Fibroblast of skin of scalp (primary cell): ENCODE results near the gene ADAP1.
A peak's percentile ranks its signal among the peaks of the same experiment; 100 is the strongest.
"Not testable (repeated sequence)": the region's sequence is repeated elsewhere in the genome, so short reads cannot be mapped to it uniquely, and the experiment has no call there.

ENCODE experiments used
- DNase-seq: peaks from one replicate; pipeline ENCODE4 v3.0.0-alpha.2; 2013

The ADAP1 gene

DNA sequence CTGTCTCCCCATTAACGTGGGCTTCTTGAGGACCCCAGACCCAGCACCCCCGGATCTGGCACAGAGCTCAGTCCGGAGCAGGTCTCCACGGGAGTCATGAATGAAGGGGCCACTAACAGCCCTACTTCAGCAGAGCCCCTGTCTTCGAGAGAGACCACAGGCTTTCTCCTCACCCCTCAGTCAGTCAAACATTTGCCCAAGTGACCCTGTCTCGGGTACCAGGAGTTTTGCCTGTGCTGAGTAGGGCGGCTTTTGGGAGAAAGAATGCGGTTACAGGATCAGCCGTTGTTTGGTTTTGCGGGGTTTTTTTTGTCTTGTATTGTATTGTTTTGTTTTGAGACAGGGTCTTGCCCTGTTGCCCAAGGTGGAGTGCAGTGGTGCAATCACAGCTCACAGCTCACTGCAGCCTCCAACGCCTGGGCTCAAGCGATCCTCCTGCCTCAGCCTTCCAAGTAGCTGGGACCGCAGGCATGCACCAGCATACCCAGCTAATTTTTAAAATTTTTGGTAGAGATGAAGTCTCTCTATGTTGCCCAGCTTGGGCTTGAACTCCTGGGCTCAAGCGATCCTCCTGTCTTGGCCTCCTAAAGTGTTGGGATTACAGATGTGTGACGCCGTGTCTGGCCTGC is 16.5 kb downstream of the ADAP1 start:
- no peak for DNase-seq

DNA sequence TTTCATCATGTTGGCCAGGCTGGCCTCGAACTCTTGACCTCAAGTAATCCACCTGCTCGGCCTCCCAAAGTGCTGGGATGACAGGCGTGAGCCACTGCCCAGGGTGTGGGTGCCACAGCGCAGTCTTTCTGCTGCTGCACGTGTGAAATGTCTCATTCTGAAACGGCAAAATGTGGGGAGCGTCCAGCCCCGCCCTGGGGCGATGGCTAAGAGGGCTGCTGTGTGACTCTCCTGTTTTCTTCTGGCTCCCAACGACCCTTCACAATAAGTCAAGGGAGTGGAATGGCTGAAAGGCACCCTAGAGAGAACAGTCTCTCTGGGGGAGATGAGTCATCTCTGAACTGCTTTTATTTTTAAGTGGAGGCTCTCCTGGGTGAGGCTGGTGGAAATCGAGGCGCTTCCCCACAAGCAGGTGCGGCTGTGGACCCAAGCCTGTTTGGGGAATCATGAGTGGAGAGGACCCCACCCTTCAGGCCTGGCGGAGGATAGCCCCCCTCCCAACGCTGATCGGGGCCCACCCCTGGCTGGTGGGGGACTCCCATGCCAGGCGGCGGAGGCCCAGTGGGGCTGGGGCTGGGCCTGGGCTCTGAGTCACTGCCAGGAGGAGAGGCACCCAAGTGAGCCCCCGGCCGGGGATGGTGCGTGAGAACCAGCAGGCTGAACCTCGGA is 18.0 kb downstream of the ADAP1 start:
- DNase-seq, result peak; percentile 25

DNA sequence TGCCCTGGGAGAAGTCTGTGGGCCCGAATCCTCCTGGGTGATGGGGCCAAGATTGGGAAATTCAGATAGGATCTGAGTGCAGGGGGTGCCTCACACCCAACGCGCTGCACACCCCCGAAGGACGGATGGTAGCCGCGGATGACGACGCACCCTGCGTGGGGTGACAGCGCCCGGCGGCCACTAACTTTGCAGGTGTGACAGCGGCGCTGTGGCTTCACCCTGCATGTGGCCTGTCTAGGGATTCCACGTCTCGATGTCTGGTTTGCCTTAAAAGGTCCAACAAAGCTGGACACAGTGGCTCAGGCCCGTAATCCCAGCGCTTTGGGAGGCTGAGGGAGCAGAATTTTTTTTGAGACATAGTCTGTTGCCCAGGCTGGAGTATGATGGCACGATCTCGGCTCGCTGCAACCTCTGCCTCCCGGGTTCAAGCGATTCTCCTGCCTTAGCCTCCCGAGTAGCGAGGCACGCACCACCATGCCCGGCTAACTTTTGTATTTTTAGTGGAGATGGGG is 18.6 kb downstream of the ADAP1 start:
- no peak for DNase-seq

DNA sequence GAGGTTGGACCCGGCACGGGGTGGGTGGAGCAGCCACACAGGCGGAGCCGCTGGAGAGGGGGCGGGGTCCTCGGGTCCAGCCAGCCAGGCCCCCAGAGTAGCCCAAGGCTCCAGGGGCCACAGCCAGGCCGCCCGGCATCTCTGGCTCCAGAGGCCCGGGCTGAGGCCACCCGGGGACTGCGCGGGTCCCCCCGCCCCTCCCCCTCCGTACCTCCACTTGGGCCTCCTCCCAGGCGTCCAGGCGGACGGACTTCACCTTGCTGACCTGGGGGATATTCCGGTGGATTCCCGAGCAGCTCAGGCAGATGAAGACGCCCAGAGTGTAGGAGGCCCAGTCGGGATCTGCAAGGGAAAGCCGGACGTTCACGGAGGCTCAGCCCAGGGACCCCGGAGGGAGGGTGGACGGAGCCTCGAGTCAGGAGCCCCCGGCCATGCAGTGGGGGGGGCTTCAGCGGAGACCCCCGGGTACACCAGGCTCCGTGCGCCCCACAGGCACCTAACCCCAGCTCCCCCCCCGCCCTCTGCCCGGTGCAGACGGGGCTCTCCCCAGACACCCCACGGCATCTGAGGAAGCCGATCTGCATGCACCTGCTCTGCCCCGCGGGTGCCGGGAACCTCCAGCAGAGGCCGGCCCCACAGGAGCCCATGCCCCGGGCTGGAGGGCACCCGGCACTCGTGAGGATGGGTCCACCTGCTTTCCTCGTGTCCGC is 19.2 kb downstream of the ADAP1 start:
- DNase-seq, result no peak

DNA sequence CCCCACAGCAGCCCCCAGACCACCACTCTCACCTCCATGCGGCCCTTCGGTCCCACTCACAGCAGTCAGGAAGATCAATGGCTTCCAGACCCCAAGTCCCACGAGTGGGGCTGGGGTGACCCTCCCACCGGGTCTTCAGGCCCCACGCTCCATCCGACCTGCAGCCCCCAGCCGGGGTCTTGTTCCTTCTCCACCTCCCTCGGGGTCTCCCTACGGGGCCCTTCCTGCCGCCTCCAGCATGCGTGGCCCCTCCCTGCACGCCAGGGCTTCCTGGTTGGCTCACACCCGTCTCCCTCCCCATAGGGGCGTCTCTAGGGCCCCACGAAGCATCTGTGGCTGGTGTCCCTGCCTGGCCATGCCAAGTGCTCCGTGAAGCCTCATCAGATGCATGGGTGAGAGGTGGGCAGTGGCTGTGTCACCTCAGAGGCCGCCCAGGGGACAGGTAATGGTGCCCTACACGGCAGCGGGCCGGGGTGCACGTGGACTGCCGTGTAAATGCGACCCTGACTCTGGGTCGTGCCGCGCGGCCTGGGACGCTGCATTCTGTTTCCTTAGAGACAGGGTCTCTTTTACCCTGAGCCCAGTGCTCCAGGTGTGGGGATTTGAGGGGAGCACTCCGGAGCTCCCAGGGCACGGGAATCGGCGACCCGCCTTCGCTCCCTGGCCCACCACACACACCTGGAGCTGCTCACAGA is 19.9 kb downstream of the ADAP1 start:
- DNase-seq, result no peak

DNA sequence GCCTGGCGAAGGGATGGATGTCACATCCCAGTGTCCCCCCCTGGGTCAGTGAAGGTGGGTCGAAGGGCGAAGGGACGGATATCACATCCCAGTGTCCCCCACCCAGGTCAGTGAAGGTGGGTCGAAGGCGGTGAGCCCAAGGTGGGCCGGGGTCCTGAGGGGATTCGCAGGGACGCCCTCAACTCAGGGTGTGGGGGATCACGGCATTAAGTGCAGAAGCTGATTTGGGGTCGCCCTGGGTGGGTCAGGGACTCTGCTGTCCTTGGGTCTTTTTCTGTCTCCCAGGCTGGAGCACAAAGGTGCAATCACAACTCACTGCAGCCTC is 21.9 kb downstream of the ADAP1 start:
- no peak for DNase-seq

DNA sequence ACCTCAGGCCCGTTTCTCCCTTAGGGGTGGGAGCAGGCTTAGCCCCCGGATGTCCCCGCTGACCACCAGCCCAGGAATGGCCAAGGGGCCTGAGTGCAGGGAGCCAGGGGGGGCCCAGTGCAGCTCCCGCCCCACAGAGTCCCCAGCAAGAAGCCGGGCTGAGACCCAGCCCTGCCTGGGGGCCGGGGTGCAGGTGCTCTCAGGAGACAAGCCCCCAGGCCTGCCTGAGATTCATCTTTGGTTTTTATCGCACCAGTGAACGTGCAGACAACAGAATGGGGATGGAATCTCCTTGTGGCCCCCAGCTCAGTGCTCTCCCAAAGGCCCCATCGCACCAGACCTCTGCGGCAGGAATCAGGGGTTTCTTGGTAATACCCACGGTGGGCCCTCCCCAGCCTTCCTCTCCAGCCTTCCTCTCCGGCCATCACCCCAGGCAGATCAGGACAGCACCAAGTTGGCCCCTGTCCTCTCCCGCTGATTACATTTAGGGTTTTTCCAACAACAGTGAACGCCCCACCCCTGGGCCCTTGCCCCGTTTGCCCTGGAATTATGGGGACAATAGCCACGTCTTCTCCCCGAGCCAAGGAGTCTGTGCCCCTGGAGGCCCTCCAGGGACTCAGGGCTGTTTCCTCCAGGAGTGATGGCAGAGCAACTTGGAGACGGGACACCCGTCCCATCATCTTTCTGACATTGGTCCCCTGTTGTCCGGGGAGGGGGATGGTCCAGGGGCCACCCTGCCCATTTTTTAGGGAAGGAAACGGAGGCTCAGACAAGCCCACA is 22.4 kb downstream of the ADAP1 start:
- no peak for DNase-seq

DNA sequence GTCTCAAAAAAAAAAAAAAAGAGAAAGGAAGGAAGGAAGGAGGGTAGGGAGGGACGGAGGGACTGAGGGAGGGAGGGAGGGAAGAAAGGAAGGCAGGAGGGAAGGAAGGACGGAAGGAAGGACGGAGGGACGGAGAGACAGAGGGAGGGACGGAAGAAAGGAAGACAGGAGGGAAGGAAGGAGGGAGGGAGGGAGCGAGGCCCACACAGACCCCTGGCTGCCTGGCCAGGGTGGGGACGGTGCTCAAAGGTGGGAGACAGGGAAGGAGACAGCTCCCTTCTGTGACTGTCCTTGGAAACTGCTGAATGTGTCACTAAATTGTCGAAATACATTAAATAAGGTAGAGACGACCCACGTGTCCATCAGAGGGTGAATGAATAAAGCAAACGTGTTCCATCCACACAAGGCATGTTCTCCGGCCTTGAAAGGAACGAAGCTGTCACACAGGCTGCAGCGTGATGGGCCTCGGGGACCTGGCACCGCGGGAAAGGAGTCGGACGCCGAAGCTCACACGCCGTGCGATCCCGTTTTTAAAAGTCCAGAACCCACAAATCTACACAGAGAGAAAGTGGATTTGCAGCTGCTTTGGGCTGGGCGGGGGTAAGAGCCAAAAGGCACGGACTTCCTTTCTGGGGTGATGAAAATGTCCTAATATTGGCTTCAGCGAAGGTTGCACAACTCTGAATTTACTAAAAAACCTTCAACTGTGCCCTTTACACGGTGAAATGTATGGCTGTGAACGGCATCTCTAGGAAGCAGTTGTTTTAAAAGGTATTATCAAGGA is 23.3 kb downstream of the ADAP1 start:
- no peak for DNase-seq

DNA sequence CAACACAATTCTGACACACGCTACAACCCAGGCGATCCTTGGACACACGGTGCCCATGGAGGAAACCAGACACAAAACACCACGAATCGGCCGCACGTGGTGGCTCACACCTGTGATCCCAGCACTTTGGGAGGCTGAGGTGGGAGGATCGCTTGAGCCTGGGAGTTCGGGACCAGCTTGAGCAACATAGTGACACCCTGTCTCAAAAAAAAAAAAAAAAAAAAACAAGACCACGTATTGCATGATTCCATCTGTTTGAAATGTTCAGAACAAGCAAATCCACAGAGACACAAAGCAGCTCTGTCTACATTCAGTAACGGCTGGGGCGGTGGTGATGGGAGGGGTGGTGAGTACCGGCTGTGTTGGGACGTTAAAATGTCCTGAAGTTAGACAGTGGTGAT is 25.2 kb downstream of the ADAP1 start:
- no peak for DNase-seq

DNA sequence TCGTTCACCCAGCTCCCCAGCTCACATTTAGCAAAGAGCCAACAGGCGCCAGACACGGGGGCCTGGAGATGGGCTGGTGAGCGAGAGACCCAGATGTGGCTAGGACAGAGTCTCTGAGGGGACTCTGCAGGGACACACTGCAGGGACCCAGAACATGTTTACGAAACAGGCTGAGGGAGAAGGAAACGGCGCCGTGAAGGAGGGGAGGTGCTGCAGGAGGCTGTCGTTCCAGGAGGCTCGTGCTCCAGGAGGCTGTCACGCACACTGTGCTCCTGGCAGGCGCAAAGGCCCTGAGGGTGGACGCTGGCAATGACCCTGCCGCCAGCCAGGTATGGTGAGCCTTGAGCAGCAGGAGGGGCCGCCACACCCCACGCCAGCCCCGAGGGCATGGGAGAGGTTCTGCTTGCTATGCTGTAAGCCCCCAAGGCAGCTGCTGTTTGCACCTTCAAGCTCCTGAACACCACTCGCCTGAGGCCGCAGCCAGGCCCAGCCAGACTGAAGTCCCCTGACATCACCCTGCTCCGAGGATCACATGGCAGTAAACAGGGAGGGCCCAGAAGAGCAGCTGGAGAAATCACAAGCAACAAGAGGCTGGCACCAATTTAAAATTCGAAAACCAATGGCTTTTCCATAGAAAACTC is 27.3 kb downstream of the ADAP1 start:
- no peak for DNase-seq

DNA sequence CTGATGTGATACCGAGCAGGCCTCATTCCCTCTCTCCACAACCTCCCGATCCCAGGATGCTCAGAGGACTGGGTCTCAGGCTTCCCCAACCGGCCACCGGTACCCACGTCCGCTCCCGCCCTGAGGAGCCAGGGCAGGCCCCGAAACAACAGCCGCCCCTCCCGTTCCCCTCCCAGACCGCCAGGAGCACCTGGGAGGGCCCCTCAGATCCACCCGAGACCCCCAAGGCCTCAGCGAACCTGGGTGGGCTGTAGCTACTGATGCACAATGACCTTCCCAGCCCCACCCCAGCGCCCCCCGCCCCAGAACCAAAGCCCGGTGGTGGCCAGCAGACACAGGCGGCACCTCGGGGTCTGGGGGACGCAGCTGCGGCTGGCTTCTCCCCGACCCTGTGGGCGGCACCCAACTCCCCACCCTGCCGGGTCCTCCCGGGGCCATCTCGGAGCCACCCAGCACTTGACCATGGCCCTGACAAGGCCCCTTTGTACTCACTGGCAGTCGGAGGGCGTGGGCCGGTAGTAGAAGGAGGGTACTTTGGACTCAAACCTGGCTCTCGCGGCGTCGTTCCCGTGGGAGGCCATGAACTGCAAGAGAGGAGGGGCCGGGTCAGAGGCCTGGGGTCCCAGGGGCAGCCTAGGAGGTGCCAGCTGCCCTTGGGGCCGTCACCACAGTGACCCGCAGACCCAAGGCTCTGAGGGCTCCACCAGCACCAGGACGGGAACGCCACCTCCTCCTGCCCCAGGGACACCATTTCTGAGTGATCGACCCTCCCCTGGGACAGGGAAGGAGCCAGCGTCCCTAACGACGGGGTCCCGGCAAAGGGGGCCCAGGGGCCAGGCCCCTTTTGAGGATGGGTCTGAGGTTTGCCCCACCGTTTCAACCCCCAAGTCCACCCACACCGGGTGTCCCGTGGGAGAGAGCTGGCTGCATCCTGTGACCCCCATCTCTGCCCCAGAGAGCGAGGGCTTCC is 28.1 kb downstream of the ADAP1 start:
- DNase-seq, result no peak

DNA sequence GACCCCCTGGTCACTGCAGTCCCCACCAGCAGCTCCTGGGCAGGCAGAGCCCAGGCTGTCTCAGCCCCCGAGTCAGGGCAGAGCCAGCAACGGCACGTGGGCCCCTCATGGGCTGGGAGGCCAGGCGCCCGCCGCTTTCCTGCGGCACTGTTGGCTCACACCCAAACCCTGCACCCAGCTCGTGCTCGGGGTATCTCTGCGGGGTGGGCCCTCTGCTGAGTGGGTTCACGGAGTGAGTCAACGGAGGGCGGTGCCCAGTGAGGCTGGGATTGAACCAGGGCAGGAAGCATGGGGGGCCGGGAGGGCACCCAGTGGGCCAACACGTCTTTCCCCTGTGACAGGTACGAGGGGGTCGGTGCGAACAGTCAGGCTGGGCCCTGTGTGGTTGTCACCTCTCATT is 28.9 kb downstream of the ADAP1 start:
- DNase-seq, result no peak

DNA sequence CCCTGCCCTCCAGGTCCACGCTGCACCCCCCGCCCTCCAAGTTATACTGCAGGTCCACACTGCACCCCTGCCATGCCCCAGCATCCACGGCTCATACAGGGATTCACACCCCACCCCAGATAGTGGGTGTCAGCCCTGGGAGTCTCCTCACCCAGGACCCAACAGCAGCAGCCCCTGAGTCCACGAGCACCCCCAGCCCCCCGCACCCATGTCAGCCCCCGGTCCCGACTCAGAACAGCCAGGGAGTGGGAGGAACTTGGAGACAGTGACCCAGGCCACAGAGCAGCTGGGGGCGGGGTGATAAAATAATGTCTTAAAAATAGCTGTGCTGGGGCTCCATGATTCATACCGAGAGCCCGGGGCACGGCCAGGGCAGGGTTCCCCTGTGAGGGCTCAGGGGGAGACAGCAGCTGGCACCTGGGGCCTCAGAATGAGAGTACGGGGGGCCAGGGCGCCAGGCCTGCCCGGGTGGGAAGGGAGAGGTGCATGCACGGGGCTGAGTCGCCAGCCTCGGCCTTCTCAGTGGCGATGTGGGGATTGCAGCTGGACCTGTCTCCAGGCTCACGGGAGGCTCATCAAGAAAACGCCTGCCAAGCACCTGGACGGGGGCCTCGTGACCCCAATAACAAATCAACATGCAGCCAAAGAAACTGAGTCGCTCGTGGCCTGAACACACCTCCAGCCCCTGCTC is 29.8 kb downstream of the ADAP1 start:
- no peak for DNase-seq

DNA sequence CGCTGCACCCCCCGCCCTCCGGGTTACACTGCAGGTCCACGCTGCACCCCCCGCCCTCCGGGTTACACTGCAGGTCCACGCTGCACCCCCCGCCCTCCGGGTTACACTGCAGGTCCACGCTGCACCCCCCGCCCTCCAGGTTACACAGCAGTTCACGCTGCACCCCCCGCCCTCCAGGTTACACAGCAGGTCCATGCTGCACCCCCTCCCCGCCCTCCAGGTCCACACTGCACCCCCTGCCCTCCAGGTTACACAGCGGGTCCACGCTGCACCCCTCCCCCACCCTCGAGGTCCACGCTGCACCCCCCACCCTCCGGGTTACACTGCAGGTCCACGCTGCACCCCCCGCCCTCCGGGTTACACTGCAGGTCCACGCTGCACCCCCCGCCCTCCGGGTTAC is 30.4 kb downstream of the ADAP1 start:
- not testable (repeated sequence) for DNase-seq

DNA sequence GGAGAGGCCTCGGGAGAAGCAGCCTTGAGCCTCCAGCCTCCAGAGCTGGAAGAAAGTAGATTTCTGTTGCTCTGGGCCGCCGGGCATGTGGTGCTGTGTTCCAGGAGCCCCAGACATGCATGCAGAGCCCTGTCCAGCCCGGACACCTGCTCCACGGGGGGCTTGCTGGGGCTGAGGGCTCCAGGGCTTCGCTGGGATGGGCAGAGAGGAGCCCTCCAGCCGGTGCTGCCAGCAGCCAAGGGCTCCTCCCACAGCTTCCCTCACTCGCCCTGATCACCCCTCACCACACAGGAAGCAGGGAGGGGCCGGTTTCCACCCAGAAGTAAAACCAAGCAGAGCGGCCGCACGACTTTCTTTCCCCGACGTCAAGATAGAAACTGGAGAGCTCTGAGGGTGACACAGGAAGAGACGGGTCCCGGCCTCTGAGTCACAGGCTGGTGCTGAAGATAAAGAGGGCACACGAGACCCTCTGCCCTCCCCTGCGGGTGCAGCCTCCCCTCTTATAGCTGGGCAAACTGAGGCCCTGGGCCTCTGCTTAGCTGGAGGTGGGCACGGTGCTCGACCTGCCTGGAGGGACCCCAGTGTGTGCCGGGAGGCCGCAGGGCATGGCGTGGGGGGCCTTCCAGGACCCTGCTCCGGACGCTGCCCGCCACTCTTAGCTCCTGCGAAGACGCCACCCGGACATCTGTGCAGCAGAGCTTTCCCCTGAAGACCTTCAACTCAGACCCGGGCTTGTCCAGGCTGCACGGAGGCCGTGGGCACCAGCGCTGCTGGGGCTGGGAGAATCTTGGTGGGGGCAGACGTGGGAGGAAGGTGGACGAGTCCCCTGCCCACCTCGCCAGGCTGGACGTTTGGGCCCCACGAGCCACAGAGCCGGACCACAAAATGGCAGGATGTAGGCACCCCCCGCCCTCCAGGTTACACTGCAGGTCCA is 31.1 kb downstream of the ADAP1 start:
- peak; percentile 31 for DNase-seq

DNA sequence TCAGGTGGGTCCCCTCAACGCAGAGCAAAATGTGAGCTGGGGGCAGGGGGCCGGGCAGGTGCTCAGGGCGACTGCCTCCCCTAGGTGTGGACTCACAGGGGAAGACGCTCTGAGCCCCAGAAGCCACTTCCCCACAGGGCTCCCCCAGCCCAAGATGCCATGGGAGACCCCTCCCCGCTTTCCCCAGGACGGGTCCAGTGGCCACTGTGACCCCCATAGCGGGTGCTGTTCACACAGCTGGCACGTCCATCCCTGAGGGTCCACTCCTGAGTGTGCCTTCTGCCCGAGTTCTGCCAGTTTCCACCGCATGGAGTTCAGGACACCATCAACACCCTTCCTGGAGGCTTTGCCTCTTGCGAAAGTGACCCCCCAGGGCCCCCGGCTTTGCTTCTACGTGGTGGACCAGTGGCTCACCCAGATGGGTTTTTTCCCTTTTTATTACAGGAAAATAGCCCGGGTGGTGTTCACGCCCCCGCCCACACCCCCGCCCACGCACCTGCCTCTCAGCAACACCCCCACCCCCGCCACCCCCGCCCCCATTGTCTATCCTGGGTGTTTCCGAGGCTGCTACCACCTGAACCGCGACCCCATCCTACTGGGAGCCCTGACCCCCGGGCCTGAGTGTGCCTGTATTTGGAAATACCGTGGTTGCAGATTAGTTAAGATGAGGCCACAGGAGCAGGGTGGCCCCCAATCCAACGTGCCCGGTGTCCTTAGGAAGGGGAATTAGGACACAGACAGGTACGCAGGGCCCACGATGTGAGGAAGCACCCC is 32.0 kb downstream of the ADAP1 start:
- DNase-seq, result no peak

DNA sequence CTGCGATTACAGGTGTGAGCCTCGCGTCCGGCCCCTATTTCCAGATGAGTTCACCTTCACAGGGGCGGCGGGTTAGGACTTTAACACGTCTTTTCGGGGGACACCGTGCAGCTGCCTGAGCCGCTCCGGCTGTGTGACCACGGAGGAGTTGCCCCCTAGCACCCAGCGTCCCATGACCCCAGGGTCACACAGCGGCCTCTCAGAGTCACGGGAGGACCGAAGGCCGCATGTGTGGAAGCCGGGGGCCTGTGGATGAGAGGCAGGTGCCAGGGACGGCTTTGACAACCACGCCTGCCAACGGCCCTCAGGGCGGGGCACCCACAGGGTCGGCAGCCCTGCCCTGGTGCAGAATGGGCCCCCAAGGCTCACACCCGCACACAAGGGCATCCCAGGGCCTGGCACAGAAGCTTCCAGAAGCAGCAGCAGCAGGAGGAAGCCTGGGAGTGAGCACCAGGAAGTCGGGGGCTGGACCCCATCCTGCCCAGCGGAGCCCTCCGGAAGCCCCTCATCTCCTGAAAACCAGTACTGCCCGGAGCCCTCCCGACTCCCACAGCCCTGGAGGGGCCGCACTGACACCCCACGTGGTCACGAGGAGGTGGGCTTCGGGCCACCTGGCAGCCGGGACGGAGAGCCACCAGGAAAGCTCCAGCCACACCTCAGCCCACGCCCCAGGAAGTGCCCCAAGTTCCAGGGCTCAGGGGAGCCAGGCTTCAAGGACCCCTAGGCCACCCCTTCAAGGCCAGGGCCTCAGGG is 32.7 kb downstream of the ADAP1 start:
- no peak for DNase-seq
